PFSK-1 (cell line): Measurements from ENCODE around the gene NTM.

Source experiments
- POLR2AphosphoS5 ChIP-seq: IDR thresholded peaks from 2 replicates; pipeline ENCODE4 v1.6.1; 2012; ENCODE audit warnings: low read depth, mild to moderate bottlenecking, control low read depth, low read length, moderate library complexity
- REST ChIP-seq, 2 experiments: IDR thresholded peaks; 2 replicates each; pipeline versions ENCODE4 v1.6.1 to v1.8.0; 2011 to 2012; ENCODE audit warnings: low read depth in 2 of 2, low read length in 2 of 2, control low read depth in 1 of 2, inconsistent platforms in 1 of 2, mild to moderate bottlenecking in 1 of 2, moderate library complexity in 1 of 2; ENCODE audit not compliant: insufficient read depth in 1 of 2
- SIN3A ChIP-seq: IDR thresholded peaks from 2 replicates; pipeline ENCODE4 v1.6.1; 2012; ENCODE audit warnings: mild to moderate bottlenecking, low read length, moderate library complexity, borderline replicate concordance; ENCODE audit not compliant: insufficient read depth

- TF ChIP-seq REST (IDR thresholded peaks at IDR 0.05; ENCODE audit: insufficient read depth in 1 of 2, low read depth in 2 of 2, low read length in 2 of 2) (no peak), SIN3A (no peak), POLR2AphosphoS5 (no peak)
Measured at GRCh38 chr11:131724436-131724975, 354.1 kb downstream of the NTM start.
